NT2/D1 (cell line): ENCODE data around the gene TUG1.

Experiments
- SUZ12 ChIP-seq: IDR thresholded peaks from 2 replicates; pipeline ENCODE4 v1.6.1; 2011; ENCODE audit not compliant: insufficient read length, insufficient read depth; ENCODE audit errors: extremely low read depth
- YY1 ChIP-seq: IDR thresholded peaks from 2 replicates; pipeline ENCODE4 v1.6.1; 2011; ENCODE audit not compliant: insufficient read length, insufficient read depth

- no peak for TF ChIP-seq SUZ12
- TF ChIP-seq YY1: no peak
Measured at GRCh38 chr22:30978304-30978962, 9.4 kb downstream of the TUG1 start.
